WTC11 (cell line): ENCODE results near the gene RUFY3. TPM values are rescaled to one million over a fixed set of nuclear protein-coding genes. Genes with fewer than 3 reads are reported as not detected.

Experiments used
- ATAC-seq: fragments of 200-7000 bp; cut with Tn5 transposase; 2 replicates; pipeline ENCODE4 v1.10.0; 2021; ENCODE audit warnings: mild to moderate bottlenecking, moderate library complexity
- CTCF ChIA-PET: fragments of 300-600 bp; sonication (Branson Sonifier 250); formaldehyde crosslinking; loops from one replicate; lab custom pipeline; 2021; ENCODE audit warnings: antibody characterized with exemption; lab: Charles Lee
- POLR2A ChIA-PET: fragments of 350-600 bp; sonication (Branson Sonifier 250); formaldehyde crosslinking; loops from one replicate; lab custom pipeline; 2021; ENCODE audit warnings: antibody characterized with exemption; lab: Charles Lee
- DNase-seq: peaks from one replicate; pipeline ENCODE4 v3.0.0; 2021; ENCODE audit warnings: low spot score
- H3K27ac Mint-ChIP-seq: 2 replicates; pipeline ENCODE4 v1.8.0; 2021; ENCODE audit warnings: mixed read lengths
- H3K27me3 Mint-ChIP-seq: 2 replicates; pipeline ENCODE4 v1.8.0; 2021; ENCODE audit warnings: low read depth, mild to moderate bottlenecking, moderate library complexity, mixed read lengths
- H3K36me3 Mint-ChIP-seq: 2 replicates; pipeline ENCODE4 v1.8.0; 2021; ENCODE audit warnings: mixed read lengths
- H3K4me1 Mint-ChIP-seq: 2 replicates; pipeline ENCODE4 v1.8.0; 2022; ENCODE audit warnings: mixed read lengths
- H3K4me3 Mint-ChIP-seq: 2 replicates; pipeline ENCODE4 v1.8.0; 2021; ENCODE audit warnings: mild to moderate bottlenecking, moderate library complexity, mixed read lengths
- H3K9me3 Mint-ChIP-seq: 2 replicates; pipeline ENCODE4 v1.8.0; 2021; ENCODE audit warnings: mixed read lengths
- ATF1 ChIP-seq: sonication (generic); formaldehyde crosslinking; IDR thresholded peaks from 2 replicates; pipeline ENCODE4 v1.8.1; 2023; ENCODE audit warnings: mild to moderate bottlenecking, moderate library complexity, missing genetic modification reagents
- CREB1 ChIP-seq: sonication (generic); formaldehyde crosslinking; IDR thresholded peaks from 2 replicates; pipeline ENCODE4 v1.8.0; 2023; ENCODE audit warnings: mild to moderate bottlenecking, missing genetic modification reagents
- EMX1 ChIP-seq: fragments of 250-450 bp; sonication (Bioruptor Pico); IDR thresholded peaks from 2 replicates; pipeline ENCODE4 v1.8.0; 2021; ENCODE audit warnings: mild to moderate bottlenecking
- ESRRA ChIP-seq: sonication (generic); formaldehyde crosslinking; IDR thresholded peaks from 2 replicates; pipeline ENCODE4 v1.8.1; 2022; ENCODE audit warnings: mild to moderate bottlenecking, missing genetic modification reagents, borderline replicate concordance
- FOXJ3 ChIP-seq: sonication (generic); formaldehyde crosslinking; IDR thresholded peaks from 2 replicates; pipeline ENCODE4 v1.9.0; 2021; ENCODE audit warnings: missing genetic modification reagents, mild to moderate bottlenecking, borderline replicate concordance
- FOXK1 ChIP-seq: sonication (generic); formaldehyde crosslinking; IDR thresholded peaks from 2 replicates; pipeline ENCODE4 v1.8.0; 2022; ENCODE audit warnings: mild to moderate bottlenecking, moderate library complexity, missing genetic modification reagents
- MYBL2 ChIP-seq: sonication (generic); formaldehyde crosslinking; IDR thresholded peaks from 2 replicates; pipeline ENCODE4 v1.8.1; 2023; ENCODE audit warnings: mild to moderate bottlenecking, moderate library complexity, missing genetic modification reagents
- NFE2L1 ChIP-seq: sonication (generic); formaldehyde crosslinking; IDR thresholded peaks from 2 replicates; pipeline ENCODE4 v1.8.1; 2023; ENCODE audit warnings: missing genetic modification reagents
- OVOL2 ChIP-seq: fragments of 250-450 bp; sonication (Bioruptor Pico); IDR thresholded peaks from 2 replicates; pipeline ENCODE4 v1.9.0; 2021; ENCODE audit warnings: mild to moderate bottlenecking, borderline replicate concordance
- PRRX2 ChIP-seq: fragments of 250-450 bp; sonication (Bioruptor Pico); IDR thresholded peaks from 2 replicates; pipeline ENCODE4 v1.8.0; 2021; ENCODE audit warnings: mild to moderate bottlenecking
- RORB ChIP-seq: fragments of 250-450 bp; sonication (Bioruptor Pico); IDR thresholded peaks from 2 replicates; pipeline ENCODE4 v1.9.0; 2021; ENCODE audit warnings: mild to moderate bottlenecking
- SMAD3 ChIP-seq: sonication (generic); formaldehyde crosslinking; IDR thresholded peaks from 2 replicates; pipeline ENCODE4 v1.8.0; 2022; ENCODE audit warnings: missing genetic modification reagents, mild to moderate bottlenecking, borderline replicate concordance
- SOX15 ChIP-seq: fragments of 250-450 bp; sonication (Bioruptor Pico); IDR thresholded peaks from 2 replicates; pipeline ENCODE4 v1.9.0; 2021; ENCODE audit warnings: mild to moderate bottlenecking
- TEAD4 ChIP-seq: sonication (generic); formaldehyde crosslinking; IDR thresholded peaks from 2 replicates; pipeline ENCODE4 v1.8.0; 2022; ENCODE audit warnings: mild to moderate bottlenecking, missing genetic modification reagents
- TP53 ChIP-seq: sonication (generic); formaldehyde crosslinking; IDR thresholded peaks from 2 replicates; pipeline ENCODE4 v1.8.1; 2023; ENCODE audit warnings: mild to moderate bottlenecking, missing genetic modification reagents
- total RNA-seq: library from RNA; stranded (reverse); gene quantifications from 3 replicates; pipeline ENCODE4 v1.2.3, GENCODE V29; 2021
- TF ChIP-seq, protein P1 (sequence below): sonication (generic); formaldehyde crosslinking; IDR thresholded peaks from 2 replicates; pipeline ENCODE4 v1.8.1; 2022; ENCODE audit warnings: low read depth, mild to moderate bottlenecking, moderate library complexity, missing genetic modification reagents, borderline replicate concordance
- TF ChIP-seq, protein P2 (sequence below): sonication (generic); formaldehyde crosslinking; conservative IDR thresholded peaks from 2 replicates; pipeline ENCODE4 v1.8.1; 2023; ENCODE audit warnings: mild to moderate bottlenecking, low read depth, missing genetic modification reagents, moderate library complexity
- TF ChIP-seq, protein P3 (sequence below): fragments of 250-450 bp; sonication (Bioruptor Pico); IDR thresholded peaks from 2 replicates; pipeline ENCODE4 v1.8.0; 2021; ENCODE audit warnings: mild to moderate bottlenecking
- TF ChIP-seq, protein P4 (sequence below): sonication (generic); formaldehyde crosslinking; IDR thresholded peaks from 2 replicates; pipeline ENCODE4 v1.8.1; 2023; ENCODE audit warnings: mild to moderate bottlenecking, missing genetic modification reagents, moderate library complexity
- TF ChIP-seq, protein P5 (sequence below): sonication (generic); formaldehyde crosslinking; IDR thresholded peaks from 2 replicates; pipeline ENCODE4 v1.8.1; 2023; ENCODE audit warnings: mild to moderate bottlenecking, missing genetic modification reagents, moderate library complexity

RUFY3 gene
- total RNA-seq, 1 experiment from 2014 or later = 49.0 TPM

DNA sequence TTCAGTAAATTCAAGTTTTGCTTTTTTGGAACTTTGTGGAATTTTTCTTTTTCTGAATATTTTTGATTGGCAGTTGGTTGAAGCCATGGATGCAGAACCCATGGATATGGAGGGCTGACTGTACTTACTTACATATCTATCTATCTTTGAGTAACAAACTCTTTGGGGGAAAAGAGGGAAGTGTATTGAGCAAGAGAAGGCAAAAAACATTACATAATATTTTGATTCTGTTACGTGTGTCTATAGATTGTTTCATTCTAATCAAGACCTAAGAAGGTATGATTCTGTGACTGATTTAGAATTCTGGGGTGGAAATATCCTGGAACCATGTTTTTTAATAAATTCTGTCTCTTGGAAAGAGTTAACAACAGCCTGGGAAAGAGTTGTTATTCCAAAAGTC, 86.4 kb downstream of the RUFY3 start:
- H3K36me3 Mint-ChIP-seq = no peaks in the 10 kb centered on the region; the same call in 1 of the 2 replicates
- ChIA-PET CTCF (interaction anchor here (1.4 kb wide), 1 partner anchor 156 kb away, joined by 4 read pairs; no protein-coding TSS in a partner anchor), POLR2A (no interaction called here)
- no peak overlapping the region for H3K4me3 Mint-ChIP-seq
- DNase-seq (no peak), ATAC-seq (no peak)
- H3K27me3 Mint-ChIP-seq = no peaks in the 10 kb centered on the region
- peaks cover under 1% of the 10 kb centered on the region; the same call in 1 of the 2 replicates for H3K4me1 Mint-ChIP-seq
- TF ChIP-seq, protein P1, sequence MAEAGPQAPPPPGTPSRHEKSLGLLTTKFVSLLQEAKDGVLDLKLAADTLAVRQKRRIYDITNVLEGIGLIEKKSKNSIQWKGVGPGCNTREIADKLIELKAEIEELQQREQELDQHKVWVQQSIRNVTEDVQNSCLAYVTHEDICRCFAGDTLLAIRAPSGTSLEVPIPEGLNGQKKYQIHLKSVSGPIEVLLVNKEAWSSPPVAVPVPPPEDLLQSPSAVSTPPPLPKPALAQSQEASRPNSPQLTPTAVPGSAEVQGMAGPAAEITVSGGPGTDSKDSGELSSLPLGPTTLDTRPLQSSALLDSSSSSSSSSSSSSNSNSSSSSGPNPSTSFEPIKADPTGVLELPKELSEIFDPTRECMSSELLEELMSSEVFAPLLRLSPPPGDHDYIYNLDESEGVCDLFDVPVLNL (CRISPR knock-in tag) = no peak
- no peak for TF ChIP-seq CREB1 (CRISPR knock-in tag)
- no peak for TF ChIP-seq OVOL2 (CRISPR knock-in tag)
- TF ChIP-seq PRRX2 (CRISPR knock-in tag) = no peak
- TF ChIP-seq FOXJ3 (CRISPR knock-in tag) = no peak
- no peak for TF ChIP-seq ESRRA (CRISPR knock-in tag)
- no peaks in the 10 kb centered on the region for H3K9me3 Mint-ChIP-seq
- H3K27ac Mint-ChIP-seq = no peak overlapping the region

DNA sequence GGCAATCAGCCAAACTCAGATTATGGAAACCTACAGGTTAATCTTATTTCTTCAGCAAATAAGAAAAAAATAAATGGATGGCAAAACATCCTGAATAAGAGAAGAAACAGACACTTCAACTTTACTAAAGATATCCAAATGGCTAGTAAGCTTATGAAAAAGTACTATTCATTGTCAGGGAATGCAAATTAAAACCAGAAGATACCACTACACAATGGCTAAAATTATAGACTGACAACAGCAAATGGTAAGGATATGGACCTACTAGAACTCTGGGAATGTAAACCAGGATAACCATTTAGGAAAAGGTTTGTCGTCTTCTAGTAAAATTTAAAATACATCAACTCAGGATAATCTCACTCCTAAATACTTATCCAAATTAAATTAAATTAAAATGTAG, 93.6 kb downstream of the RUFY3 start:
- no peak overlapping the region for H3K4me3 Mint-ChIP-seq
- no peaks in the 10 kb centered on the region for H3K27me3 Mint-ChIP-seq
- ChIA-PET CTCF (no interaction called here), POLR2A (no interaction called here)
- H3K4me1 Mint-ChIP-seq = no peaks in the 10 kb centered on the region
- no peak for ATAC-seq
- peaks cover 23% of the 10 kb centered on the region for H3K36me3 Mint-ChIP-seq
- H3K9me3 Mint-ChIP-seq = no peaks in the 10 kb centered on the region
- TF ChIP-seq, protein P2, sequence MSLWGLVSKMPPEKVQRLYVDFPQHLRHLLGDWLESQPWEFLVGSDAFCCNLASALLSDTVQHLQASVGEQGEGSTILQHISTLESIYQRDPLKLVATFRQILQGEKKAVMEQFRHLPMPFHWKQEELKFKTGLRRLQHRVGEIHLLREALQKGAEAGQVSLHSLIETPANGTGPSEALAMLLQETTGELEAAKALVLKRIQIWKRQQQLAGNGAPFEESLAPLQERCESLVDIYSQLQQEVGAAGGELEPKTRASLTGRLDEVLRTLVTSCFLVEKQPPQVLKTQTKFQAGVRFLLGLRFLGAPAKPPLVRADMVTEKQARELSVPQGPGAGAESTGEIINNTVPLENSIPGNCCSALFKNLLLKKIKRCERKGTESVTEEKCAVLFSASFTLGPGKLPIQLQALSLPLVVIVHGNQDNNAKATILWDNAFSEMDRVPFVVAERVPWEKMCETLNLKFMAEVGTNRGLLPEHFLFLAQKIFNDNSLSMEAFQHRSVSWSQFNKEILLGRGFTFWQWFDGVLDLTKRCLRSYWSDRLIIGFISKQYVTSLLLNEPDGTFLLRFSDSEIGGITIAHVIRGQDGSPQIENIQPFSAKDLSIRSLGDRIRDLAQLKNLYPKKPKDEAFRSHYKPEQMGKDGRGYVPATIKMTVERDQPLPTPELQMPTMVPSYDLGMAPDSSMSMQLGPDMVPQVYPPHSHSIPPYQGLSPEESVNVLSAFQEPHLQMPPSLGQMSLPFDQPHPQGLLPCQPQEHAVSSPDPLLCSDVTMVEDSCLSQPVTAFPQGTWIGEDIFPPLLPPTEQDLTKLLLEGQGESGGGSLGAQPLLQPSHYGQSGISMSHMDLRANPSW (CRISPR knock-in tag) = no peak
- TF ChIP-seq, protein P1 (CRISPR knock-in tag) = no peak
- no peak for TF ChIP-seq PRRX2 (CRISPR knock-in tag)
- TF ChIP-seq, protein P3, sequence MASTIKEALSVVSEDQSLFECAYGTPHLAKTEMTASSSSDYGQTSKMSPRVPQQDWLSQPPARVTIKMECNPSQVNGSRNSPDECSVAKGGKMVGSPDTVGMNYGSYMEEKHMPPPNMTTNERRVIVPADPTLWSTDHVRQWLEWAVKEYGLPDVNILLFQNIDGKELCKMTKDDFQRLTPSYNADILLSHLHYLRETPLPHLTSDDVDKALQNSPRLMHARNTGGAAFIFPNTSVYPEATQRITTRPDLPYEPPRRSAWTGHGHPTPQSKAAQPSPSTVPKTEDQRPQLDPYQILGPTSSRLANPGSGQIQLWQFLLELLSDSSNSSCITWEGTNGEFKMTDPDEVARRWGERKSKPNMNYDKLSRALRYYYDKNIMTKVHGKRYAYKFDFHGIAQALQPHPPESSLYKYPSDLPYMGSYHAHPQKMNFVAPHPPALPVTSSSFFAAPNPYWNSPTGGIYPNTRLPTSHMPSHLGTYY = no peak
- TF ChIP-seq TEAD4 (CRISPR knock-in tag) = no peak
- TF ChIP-seq, protein P4, sequence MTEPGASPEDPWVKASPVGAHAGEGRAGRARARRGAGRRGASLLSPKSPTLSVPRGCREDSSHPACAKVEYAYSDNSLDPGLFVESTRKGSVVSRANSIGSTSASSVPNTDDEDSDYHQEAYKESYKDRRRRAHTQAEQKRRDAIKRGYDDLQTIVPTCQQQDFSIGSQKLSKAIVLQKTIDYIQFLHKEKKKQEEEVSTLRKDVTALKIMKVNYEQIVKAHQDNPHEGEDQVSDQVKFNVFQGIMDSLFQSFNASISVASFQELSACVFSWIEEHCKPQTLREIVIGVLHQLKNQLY (CRISPR knock-in tag) = no peak
- TF ChIP-seq TP53 = no peak
- no peak for TF ChIP-seq ATF1 (CRISPR knock-in tag)
- TF ChIP-seq FOXK1 (CRISPR knock-in tag) = no peak
- no peak for TF ChIP-seq SMAD3 (CRISPR knock-in tag)
- no peak for TF ChIP-seq RORB (CRISPR knock-in tag)
- no peak for TF ChIP-seq EMX1 (CRISPR knock-in tag)
- TF ChIP-seq, protein P5, sequence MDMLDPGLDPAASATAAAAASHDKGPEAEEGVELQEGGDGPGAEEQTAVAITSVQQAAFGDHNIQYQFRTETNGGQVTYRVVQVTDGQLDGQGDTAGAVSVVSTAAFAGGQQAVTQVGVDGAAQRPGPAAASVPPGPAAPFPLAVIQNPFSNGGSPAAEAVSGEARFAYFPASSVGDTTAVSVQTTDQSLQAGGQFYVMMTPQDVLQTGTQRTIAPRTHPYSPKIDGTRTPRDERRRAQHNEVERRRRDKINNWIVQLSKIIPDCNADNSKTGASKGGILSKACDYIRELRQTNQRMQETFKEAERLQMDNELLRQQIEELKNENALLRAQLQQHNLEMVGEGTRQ (CRISPR knock-in tag) = no peak
- TF ChIP-seq OVOL2 (CRISPR knock-in tag) = no peak
- no peak for TF ChIP-seq NFE2L1 (CRISPR knock-in tag)
- TF ChIP-seq SOX15 (CRISPR knock-in tag) = no peak
- no peak for TF ChIP-seq MYBL2
- TF ChIP-seq, all 79 proteins: peak for 0
- H3K27ac Mint-ChIP-seq = peak overlapping the region; percentile 48; the same call in 1 of the 2 replicates
- no peak for DNase-seq
